Measurements from ENCODE around the gene KRT82. TPM values are rescaled to one million over a fixed set of nuclear protein-coding genes. Genes with fewer than 3 reads are reported as not detected.

Gene KRT82
- polyA plus RNA-seq, 1 of the 3 experiments (the other 2 are of a cell fraction) = not detected

- Histone ChIP-seq H3K9me2 (no peaks in the 10 kb centered on the region), H3F3A (replicated peaks; ENCODE audit: insufficient read depth) (no peaks in the 10 kb centered on the region), H3K79me2 (ENCODE audit: insufficient read depth) (no peaks in the 10 kb centered on the region), H3K9ac (no peak overlapping the region), H3K4me3 (ENCODE audit: low read depth in 2 of 2, low read length in 1 of 2) (no peak overlapping the region), H2AFZ (ENCODE audit: low read depth) (no peak overlapping the region), H3K4me2 (no peak overlapping the region), H4K20me1 (ENCODE audit: insufficient read depth) (no peaks in the 10 kb centered on the region), H3K36me3 (replicated peaks in 1 of 2; ENCODE audit: control insufficient read depth in 1 of 2, insufficient read depth in 2 of 2, low read length in 1 of 2) (no peaks in the 10 kb centered on the region), H3K27ac (ENCODE audit: low read depth in 2 of 2, low read length in 1 of 2) (no peak overlapping the region), H3K9me3 (no peaks in the 10 kb centered on the region), H3K27me3 (ENCODE audit: insufficient read depth) (peaks cover 46% of the 10 kb centered on the region; the same call in 1 of the 2 replicates), H3K4me1 (ENCODE audit: control insufficient read depth in 1 of 2, insufficient read depth in 2 of 2, low read depth in 1 of 2, low read length in 1 of 2) (peaks cover 0 to 7% of the 10 kb centered on the region in 2 experiments; a peak in 1 of 4 replicates)
- WGBS (ENCODE audit: low lambda C conversion rate) = 48% methylated on average over 5 of the region's 7 CpGs
- CTCF ChIA-PET = interaction anchor here (1.0 to 3.5 kb wide), 7 partner anchors 10 to 487 kb away, joined by 3 to 14 read pairs (median 4); no protein-coding TSS in a partner anchor
- POLR2A ChIA-PET = no interaction called here
- DNase-seq = no peak
- TF ChIP-seq EP300 (IDR thresholded peaks at IDR 0.05; ENCODE audit: borderline replicate concordance in 1 of 2, low read depth in 1 of 2, low read length in 1 of 2) = no peak
- no peak for TF ChIP-seq RFX5 (IDR thresholded peaks at IDR 0.05; ENCODE audit: low read length)
- TF ChIP-seq TEAD4 (IDR thresholded peaks at IDR 0.05; ENCODE audit: borderline replicate concordance, insufficient read depth) = no peak
- TF ChIP-seq ELF1 (IDR thresholded peaks at IDR 0.05) = no peak
- no peak for TF ChIP-seq MAX (IDR thresholded peaks at IDR 0.05; ENCODE audit: low read depth)
- TF ChIP-seq FOXJ3 (CRISPR knock-in tag; IDR thresholded peaks at IDR 0.05) = no peak
- no peak for TF ChIP-seq JUND (IDR thresholded peaks at IDR 0.05)
- no peak for TF ChIP-seq GABPA (IDR thresholded peaks at IDR 0.05; ENCODE audit: low read depth)
- TF ChIP-seq NRF1 (IDR thresholded peaks at IDR 0.05; ENCODE audit: low read depth, low read length) = no peak
- TF ChIP-seq ZBTB33 (IDR thresholded peaks at IDR 0.05; ENCODE audit: borderline replicate concordance, low read depth) = no peak
- no peak for TF ChIP-seq NFIC (IDR thresholded peaks at IDR 0.05; ENCODE audit: borderline replicate concordance)
- no peak for TF ChIP-seq RCOR1 (IDR thresholded peaks at IDR 0.05; ENCODE audit: low read length)
- no peak for TF ChIP-seq USF1 (IDR thresholded peaks at IDR 0.05; ENCODE audit: borderline replicate concordance, low read depth)
Measured at GRCh38 chr12:52392465-52393007, 13.6 kb downstream of the KRT82 start.

- no peaks in the 10 kb centered on the region for H4K20me1 ChIP-seq (ENCODE audit: insufficient read depth)
- no peaks in the 10 kb centered on the region for H3K36me3 ChIP-seq (replicated peaks in 1 of 2; ENCODE audit: control insufficient read depth in 1 of 2, insufficient read depth in 2 of 2, low read length in 1 of 2)
- peaks cover 45% of the 10 kb centered on the region; the same call in 1 of the 2 replicates for H3K27me3 ChIP-seq (ENCODE audit: insufficient read depth)
- no peaks in the 10 kb centered on the region for H3F3A ChIP-seq (replicated peaks; ENCODE audit: insufficient read depth)
- no peak overlapping the region for H3K4me3 ChIP-seq (ENCODE audit: low read depth in 2 of 2, low read length in 1 of 2)
- TF ChIP-seq MXI1 (IDR thresholded peaks at IDR 0.05; ENCODE audit: low read depth, low read length) (peak; percentile 55; the same call in 1 of the 2 replicates), YY1 (IDR thresholded peaks at IDR 0.05; ENCODE audit: low read depth) (no peak)
- CTCF ChIA-PET = interaction anchor here (0.8 to 3.5 kb wide), 14 partner anchors 11 to 493 kb away, joined by 3 to 14 read pairs (median 3); partner anchors contain the start of gene KRT75
- 8% methylated on average over 2 of the region's 4 CpGs for WGBS (ENCODE audit: low lambda C conversion rate)
- peak; percentile 73 for DNase-seq
- no peak overlapping the region for H3K9ac ChIP-seq
- H3K4me1 ChIP-seq (ENCODE audit: control insufficient read depth in 1 of 2, insufficient read depth in 2 of 2, low read depth in 1 of 2, low read length in 1 of 2) = peaks cover 0 to 7% of the 10 kb centered on the region in 2 experiments; a peak in 1 of 4 replicates
- no peak overlapping the region for H2AFZ ChIP-seq (ENCODE audit: low read depth)
- no peaks in the 10 kb centered on the region for H3K79me2 ChIP-seq (ENCODE audit: insufficient read depth)
- H3K9me2 ChIP-seq = no peaks in the 10 kb centered on the region
- H3K4me2 ChIP-seq = no peak overlapping the region
- H3K27ac ChIP-seq (ENCODE audit: low read depth in 2 of 2, low read length in 1 of 2) = no peak overlapping the region
- POLR2A ChIA-PET = no interaction called here
- no peaks in the 10 kb centered on the region for H3K9me3 ChIP-seq
Measured at GRCh38 chr12:52391618-52392002, 14.5 kb downstream of the KRT82 start.

All from SK-N-SH (cell line).